Neural cell (in vitro differentiated cells): ENCODE data around the gene TTC21B. TPM values are rescaled to one million over a fixed set of nuclear protein-coding genes. Genes with fewer than 3 reads are reported as not detected.

ENCODE experiments used
- H2AFZ ChIP-seq: fragments of 200-600, 300-800 bp; sonication (generic), shearing (Covaris generic); 2 replicates; pipeline ENCODE4 v1.6.0; 2014; ENCODE audit warnings: low read depth, mild to moderate bottlenecking, antibody characterized with exemption, low read length, moderate library complexity
- H3F3A ChIP-seq: fragments of 200-600 bp; shearing (Covaris generic); 2 replicates; pipeline ENCODE4 v1.6.1; 2016; ENCODE audit warnings: mild to moderate bottlenecking, moderate library complexity, mixed read lengths, antibody characterized with exemption, low read length; ENCODE audit not compliant: insufficient read depth, poor library complexity, severe bottlenecking
- H3K27ac ChIP-seq: fragments of 200-600, 300-800 bp; sonication (generic), shearing (Covaris generic); 2 replicates; pipeline ENCODE4 v1.5.1; 2014; ENCODE audit warnings: mild to moderate bottlenecking, low read length, moderate library complexity
- H3K27me3 ChIP-seq: fragments of 300-800, 200-600 bp; sonication (generic), shearing (Covaris generic); 2 replicates; pipeline ENCODE4 v1.6.0; 2014; ENCODE audit warnings: mild to moderate bottlenecking, low read depth, low read length, moderate library complexity; ENCODE audit not compliant: insufficient read depth
- H3K36me3 ChIP-seq: fragments of 300-800, 200-600 bp; sonication (generic), shearing (Covaris generic); 2 replicates; pipeline ENCODE4 v1.5.1; 2014; ENCODE audit warnings: mild to moderate bottlenecking, antibody characterized with exemption, low read length, moderate library complexity; ENCODE audit not compliant: insufficient read depth
- H3K4me2 ChIP-seq: fragments of 300-800, 200-600 bp; sonication (generic), shearing (Covaris generic); 2 replicates; pipeline ENCODE4 v1.6.0; 2014; ENCODE audit warnings: mild to moderate bottlenecking, low read length
- H3K4me3 ChIP-seq: fragments of 300-800, 200-600 bp; sonication (generic), shearing (Covaris generic); 2 replicates; pipeline ENCODE4 v1.5.1; 2014; ENCODE audit warnings: mild to moderate bottlenecking, low read length, moderate library complexity
- H3K79me2 ChIP-seq: fragments of 200-600 bp; shearing (Covaris generic); replicated peaks from 2 replicates; pipeline ENCODE4 v1.6.0; 2014; ENCODE audit warnings: mild to moderate bottlenecking, low read length, moderate library complexity; ENCODE audit not compliant: insufficient read depth
- H3K9ac ChIP-seq: fragments of 300-800, 200-600 bp; sonication (generic), shearing (Covaris generic); 2 replicates; pipeline ENCODE4 v1.6.1; 2016; ENCODE audit warnings: mild to moderate bottlenecking, low read length, mixed read lengths
- H3K9me2 ChIP-seq: fragments of 200-600 bp; shearing (Covaris generic); 2 replicates; pipeline ENCODE4 v1.6.1; 2016; ENCODE audit warnings: mild to moderate bottlenecking, low read length, mixed read lengths; ENCODE audit not compliant: insufficient read depth
- H3K9me3 ChIP-seq: fragments of 200-600, 300-800 bp; sonication (generic), shearing (Covaris generic); 2 replicates; pipeline ENCODE4 v1.6.1; 2016; ENCODE audit warnings: mild to moderate bottlenecking, mixed run types, low read length, moderate library complexity, mixed read lengths
- H4K20me1 ChIP-seq: fragments of 200-600 bp; shearing (Covaris generic); 2 replicates; pipeline ENCODE4 v1.6.1; 2016; ENCODE audit warnings: mild to moderate bottlenecking, mixed run types; ENCODE audit not compliant: insufficient read depth
- EP300 ChIP-seq: fragments of 450-650 bp; conservative IDR thresholded peaks from 2 replicates; pipeline ENCODE4 v1.6.1; 2014; ENCODE audit warnings: antibody characterized with exemption, mild to moderate bottlenecking, moderate library complexity; ENCODE audit not compliant: poor library complexity, severe bottlenecking
- EZH2 ChIP-seq: fragments of 200-600, 300-800 bp; shearing (Covaris generic), sonication (generic); IDR thresholded peaks from 2 replicates; pipeline ENCODE4 v1.6.1; 2014; ENCODE audit warnings: antibody characterized with exemption, low read length, borderline replicate concordance, mild to moderate bottlenecking; ENCODE audit not compliant: insufficient read depth, poor library complexity, severe bottlenecking
- MXI1 ChIP-seq: fragments of 450-650 bp; conservative IDR thresholded peaks from 2 replicates; pipeline ENCODE4 v1.6.1; 2014; ENCODE audit warnings: antibody characterized with exemption, mild to moderate bottlenecking; ENCODE audit not compliant: poor library complexity, severe bottlenecking
- POLR2AphosphoS5 ChIP-seq: IDR thresholded peaks from 2 replicates; pipeline ENCODE4 v1.6.1; 2012
- RAD21 ChIP-seq: fragments of 450-650 bp; conservative IDR thresholded peaks from 2 replicates; pipeline ENCODE4 v1.6.1; 2014; ENCODE audit warnings: antibody characterized with exemption, mild to moderate bottlenecking, moderate library complexity
- SMC3 ChIP-seq: fragments of 450-650 bp; conservative IDR thresholded peaks from 2 replicates; pipeline ENCODE4 v1.6.1; 2014; ENCODE audit warnings: antibody characterized with exemption, mild to moderate bottlenecking, moderate library complexity; ENCODE audit not compliant: poor library complexity
- TAF1 ChIP-seq: IDR thresholded peaks from 2 replicates; pipeline ENCODE4 v1.6.1; 2012; ENCODE audit warnings: low read depth
- polyA plus RNA-seq: library from polyadenylated mRNA; depleted of rRNA; stranded (reverse); fragments of >200 nt; gene quantifications from 2 replicates; pipeline ENCODE4 v1.2.3, GENCODE V29; 2014
- TF ChIP-seq, protein P1 (sequence below): IDR thresholded peaks from 2 replicates; pipeline ENCODE4 v1.6.1; 2012; ENCODE audit warnings: borderline replicate concordance
- TF ChIP-seq, protein P2 (sequence below): fragments of 450-650 bp; IDR thresholded peaks from 2 replicates; pipeline ENCODE4 v1.5.1; 2014; ENCODE audit warnings: antibody characterized with exemption, mild to moderate bottlenecking, moderate library complexity; ENCODE audit not compliant: poor library complexity, severe bottlenecking

The TTC21B gene
- polyA plus RNA-seq, 1 donor from 2014 or later, result 31.1 TPM

DNA sequence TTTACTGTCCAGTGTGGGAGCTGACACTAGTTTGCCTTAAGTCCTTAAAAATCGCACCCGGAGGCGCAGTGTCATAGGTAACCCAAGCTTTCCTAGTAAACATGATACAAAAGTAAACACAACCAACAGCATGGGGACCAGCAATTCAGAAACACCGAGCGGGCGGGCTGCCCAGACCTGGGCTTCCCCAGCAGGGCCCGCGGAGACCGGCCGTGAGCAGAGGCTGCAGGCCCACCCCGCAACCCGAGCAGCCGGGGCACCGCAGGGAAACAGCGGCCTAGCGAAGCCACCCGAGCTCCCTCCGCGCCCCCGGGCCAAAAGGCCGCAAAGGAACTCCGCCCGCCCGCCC, 296 bp downstream of the TTC21B start:
- Histone ChIP-seq H3K27ac (peak overlapping the region; percentile 77), H3K36me3 (no peaks in the 10 kb centered on the region), H3K4me2 (peak overlapping the region; percentile 91), H3F3A (no peaks in the 10 kb centered on the region), H3K27me3 (no peaks in the 10 kb centered on the region), H3K9me3 (no peaks in the 10 kb centered on the region), H4K20me1 (no peaks in the 10 kb centered on the region), H3K9me2 (no peaks in the 10 kb centered on the region), H3K79me2 (peaks cover 44% of the 10 kb centered on the region), H3K9ac (peak overlapping the region; percentile 78), H3K4me3 (peak overlapping the region; percentile 82), H2AFZ (peak overlapping the region; percentile 67)
- TF ChIP-seq TAF1 (no peak), POLR2AphosphoS5 (no peak), RAD21 (no peak), SMC3 (no peak), EZH2 (no peak), MXI1 (no peak)
- TF ChIP-seq, protein P1, sequence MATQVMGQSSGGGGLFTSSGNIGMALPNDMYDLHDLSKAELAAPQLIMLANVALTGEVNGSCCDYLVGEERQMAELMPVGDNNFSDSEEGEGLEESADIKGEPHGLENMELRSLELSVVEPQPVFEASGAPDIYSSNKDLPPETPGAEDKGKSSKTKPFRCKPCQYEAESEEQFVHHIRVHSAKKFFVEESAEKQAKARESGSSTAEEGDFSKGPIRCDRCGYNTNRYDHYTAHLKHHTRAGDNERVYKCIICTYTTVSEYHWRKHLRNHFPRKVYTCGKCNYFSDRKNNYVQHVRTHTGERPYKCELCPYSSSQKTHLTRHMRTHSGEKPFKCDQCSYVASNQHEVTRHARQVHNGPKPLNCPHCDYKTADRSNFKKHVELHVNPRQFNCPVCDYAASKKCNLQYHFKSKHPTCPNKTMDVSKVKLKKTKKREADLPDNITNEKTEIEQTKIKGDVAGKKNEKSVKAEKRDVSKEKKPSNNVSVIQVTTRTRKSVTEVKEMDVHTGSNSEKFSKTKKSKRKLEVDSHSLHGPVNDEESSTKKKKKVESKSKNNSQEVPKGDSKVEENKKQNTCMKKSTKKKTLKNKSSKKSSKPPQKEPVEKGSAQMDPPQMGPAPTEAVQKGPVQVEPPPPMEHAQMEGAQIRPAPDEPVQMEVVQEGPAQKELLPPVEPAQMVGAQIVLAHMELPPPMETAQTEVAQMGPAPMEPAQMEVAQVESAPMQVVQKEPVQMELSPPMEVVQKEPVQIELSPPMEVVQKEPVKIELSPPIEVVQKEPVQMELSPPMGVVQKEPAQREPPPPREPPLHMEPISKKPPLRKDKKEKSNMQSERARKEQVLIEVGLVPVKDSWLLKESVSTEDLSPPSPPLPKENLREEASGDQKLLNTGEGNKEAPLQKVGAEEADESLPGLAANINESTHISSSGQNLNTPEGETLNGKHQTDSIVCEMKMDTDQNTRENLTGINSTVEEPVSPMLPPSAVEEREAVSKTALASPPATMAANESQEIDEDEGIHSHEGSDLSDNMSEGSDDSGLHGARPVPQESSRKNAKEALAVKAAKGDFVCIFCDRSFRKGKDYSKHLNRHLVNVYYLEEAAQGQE, result no peak

DNA sequence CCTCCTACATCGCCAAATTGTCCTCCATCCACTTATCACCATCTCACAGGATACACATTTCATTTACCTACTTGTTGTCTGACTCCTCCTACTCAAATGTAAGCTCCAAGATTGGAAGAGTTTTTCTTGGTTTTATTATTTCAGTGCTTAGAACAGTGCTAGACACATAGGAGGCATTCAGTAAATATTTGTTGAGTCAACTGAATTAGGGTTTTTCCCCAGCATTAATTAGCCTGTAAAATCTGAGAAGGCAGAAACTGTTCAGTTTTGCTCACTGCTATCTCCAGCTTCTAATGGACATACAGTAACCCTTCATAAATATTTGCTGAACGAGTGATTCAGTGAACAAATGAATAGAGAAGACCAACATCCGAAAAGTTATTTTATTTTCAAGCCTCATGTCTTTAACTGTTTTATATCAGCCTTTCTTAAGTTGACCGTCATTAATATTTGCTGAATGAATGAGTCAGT, 800 bp downstream of the TTC21B start:
- Histone ChIP-seq H3K79me2 (peaks cover 45% of the 10 kb centered on the region), H3K27me3 (no peaks in the 10 kb centered on the region), H3K9me3 (no peaks in the 10 kb centered on the region), H3F3A (no peaks in the 10 kb centered on the region), H3K27ac (peak overlapping the region; percentile 77), H3K4me3 (peak overlapping the region; percentile 82), H3K4me2 (peak overlapping the region; percentile 91), H3K9me2 (no peaks in the 10 kb centered on the region), H3K9ac (peak overlapping the region; percentile 78), H3K36me3 (no peaks in the 10 kb centered on the region), H2AFZ (peak overlapping the region; percentile 67), H4K20me1 (no peaks in the 10 kb centered on the region)
- no peak for TF ChIP-seq EP300
- TF ChIP-seq, protein P1, result no peak
- no peak for TF ChIP-seq POLR2AphosphoS5
- TF ChIP-seq, protein P2, sequence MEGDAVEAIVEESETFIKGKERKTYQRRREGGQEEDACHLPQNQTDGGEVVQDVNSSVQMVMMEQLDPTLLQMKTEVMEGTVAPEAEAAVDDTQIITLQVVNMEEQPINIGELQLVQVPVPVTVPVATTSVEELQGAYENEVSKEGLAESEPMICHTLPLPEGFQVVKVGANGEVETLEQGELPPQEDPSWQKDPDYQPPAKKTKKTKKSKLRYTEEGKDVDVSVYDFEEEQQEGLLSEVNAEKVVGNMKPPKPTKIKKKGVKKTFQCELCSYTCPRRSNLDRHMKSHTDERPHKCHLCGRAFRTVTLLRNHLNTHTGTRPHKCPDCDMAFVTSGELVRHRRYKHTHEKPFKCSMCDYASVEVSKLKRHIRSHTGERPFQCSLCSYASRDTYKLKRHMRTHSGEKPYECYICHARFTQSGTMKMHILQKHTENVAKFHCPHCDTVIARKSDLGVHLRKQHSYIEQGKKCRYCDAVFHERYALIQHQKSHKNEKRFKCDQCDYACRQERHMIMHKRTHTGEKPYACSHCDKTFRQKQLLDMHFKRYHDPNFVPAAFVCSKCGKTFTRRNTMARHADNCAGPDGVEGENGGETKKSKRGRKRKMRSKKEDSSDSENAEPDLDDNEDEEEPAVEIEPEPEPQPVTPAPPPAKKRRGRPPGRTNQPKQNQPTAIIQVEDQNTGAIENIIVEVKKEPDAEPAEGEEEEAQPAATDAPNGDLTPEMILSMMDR, result no peak
- TF ChIP-seq MXI1, result no peak
- no peak for TF ChIP-seq TAF1
- TF ChIP-seq RAD21, result no peak
- no peak for TF ChIP-seq SMC3
- no peak for TF ChIP-seq EZH2
